ENCODE data around the gene POP7. TPM values are rescaled to one million over a fixed set of nuclear protein-coding genes. Genes with fewer than 3 reads are reported as not detected.
A peak's percentile ranks its signal among the peaks of the same experiment; 100 is the strongest.
"Not testable (repeated sequence)": the region's sequence is repeated elsewhere in the genome, so short reads cannot be mapped to it uniquely, and the experiment has no call there.

The POP7 gene
- total RNA-seq, 2 experiments from 2014 or later: 23.2 to 29.6 TPM

DNA sequence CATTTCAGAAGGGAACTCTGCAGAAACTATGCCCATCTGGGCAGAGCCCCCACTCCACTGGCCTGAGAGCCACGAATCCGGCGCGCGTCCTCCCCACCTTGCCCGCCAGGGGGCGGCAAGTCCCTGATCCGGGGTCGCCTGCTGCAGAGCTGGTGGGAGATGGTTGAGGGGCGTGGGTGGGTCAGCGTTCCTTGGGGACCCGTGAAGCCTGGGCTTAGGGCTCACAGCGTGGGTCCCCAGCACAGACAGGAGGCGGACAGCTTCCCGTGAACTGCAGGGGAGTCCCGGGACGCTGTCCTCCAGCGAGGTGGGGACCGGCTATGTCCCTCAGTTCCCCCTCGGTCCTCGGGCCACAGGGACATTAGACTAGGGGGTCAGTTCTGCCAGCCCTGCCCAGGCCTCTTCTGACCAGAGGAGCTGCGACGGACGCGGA lies 585 bp upstream of the POP7 start:
- Mint-ChIP-seq H3K9me3 (no peaks in the 10 kb centered on the region), H3K27me3 (ENCODE audit: low read depth) (peaks cover 4% of the 10 kb centered on the region), H3K4me3 (peak overlapping the region; percentile 96), H3K4me1 (ENCODE audit: low read depth) (peaks cover 15% of the 10 kb centered on the region), H3K27ac (peak overlapping the region; percentile 89), H3K36me3 (ENCODE audit: low read depth) (peaks cover 5% of the 10 kb centered on the region)
- DNase-seq: peak; percentile 84
- CTCF ChIA-PET: interaction anchor here (0.6 to 5.5 kb wide), 41 partner anchors 12 to 418 kb away, joined by 3 to 122 read pairs (median 4); partner anchors contain the start of genes EPO, FBXO24, GIGYF1 and LRCH4
- intact Hi-C loops (cut with micrococcal nuclease): loop anchor here (1.0 to 5.0 kb wide), 8 partner anchors 10 to 277 kb away; partner anchors contain the start of genes FBXO24, LRCH4, MEPCE and MOSPD3

DNA sequence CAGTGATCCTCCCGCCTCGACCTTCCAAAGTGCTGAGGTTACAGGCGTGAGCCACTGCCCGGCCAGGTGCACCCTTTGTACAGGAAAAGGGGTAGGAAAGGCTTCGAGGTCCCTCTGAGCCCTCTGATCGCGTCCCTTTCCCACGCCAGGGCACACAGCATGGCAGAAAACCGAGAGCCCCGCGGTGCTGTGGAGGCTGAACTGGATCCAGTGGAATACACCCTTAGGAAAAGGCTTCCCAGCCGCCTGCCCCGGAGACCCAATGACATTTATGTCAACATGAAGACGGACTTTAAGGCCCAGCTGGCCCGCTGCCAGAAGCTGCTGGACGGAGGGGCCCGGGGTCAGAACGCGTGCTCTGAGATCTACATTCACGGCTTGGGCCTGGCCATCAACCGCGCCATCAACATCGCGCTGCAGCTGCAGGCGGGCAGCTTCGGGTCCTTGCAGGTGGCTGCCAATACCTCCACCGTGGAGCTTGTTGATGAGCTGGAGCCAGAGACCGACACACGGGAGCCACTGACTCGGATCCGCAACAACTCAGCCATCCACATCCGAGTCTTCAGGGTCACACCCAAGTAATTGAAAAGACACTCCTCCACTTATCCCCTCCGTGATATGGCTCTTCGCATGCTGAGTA lies 871 bp downstream of the POP7 start:
- Mint-ChIP-seq H3K9me3 (no peaks in the 10 kb centered on the region), H3K4me3 (peak overlapping the region; percentile 96), H3K4me1 (ENCODE audit: low read depth) (peaks cover 15% of the 10 kb centered on the region), H3K36me3 (ENCODE audit: low read depth) (peaks cover 5% of the 10 kb centered on the region), H3K27ac (peak overlapping the region; percentile 89), H3K27me3 (ENCODE audit: low read depth) (peaks cover 2% of the 10 kb centered on the region)
- CTCF ChIA-PET: interaction anchor here (1.8 to 5.5 kb wide), 2 partner anchors 14 to 181 kb away, joined by 9 to 122 read pairs; partner anchors contain the start of gene GIGYF1
- intact Hi-C loops (cut with micrococcal nuclease): loop anchor here (1.0 to 5.0 kb wide), 2 partner anchors 169 to 229 kb away; partner anchors contain the start of genes SRRT and TSC22D4
- DNase-seq: no peak

DNA sequence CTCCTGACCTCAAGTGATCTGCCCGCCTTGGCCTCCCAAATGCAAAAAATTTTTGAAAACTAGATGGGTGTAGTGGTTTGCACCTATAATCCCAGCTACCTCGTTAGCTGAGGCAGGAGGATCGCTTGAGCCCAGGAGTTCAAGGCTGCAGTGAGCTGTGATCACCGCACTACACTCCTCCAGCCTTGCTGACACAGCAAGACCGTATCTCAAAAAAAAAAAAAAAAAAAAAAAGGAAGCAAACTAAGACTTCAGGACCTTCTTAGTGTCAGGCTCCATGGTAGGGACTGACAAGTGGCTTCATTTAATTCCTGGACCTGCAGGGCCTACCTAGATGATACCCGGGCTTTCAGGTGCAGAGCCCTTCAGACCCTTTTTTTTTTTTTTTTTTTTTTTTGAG lies 2.5 kb downstream of the POP7 start:
- no peak for DNase-seq
- Mint-ChIP-seq H3K4me1 (ENCODE audit: low read depth) (peaks cover 15% of the 10 kb centered on the region), H3K4me3 (no peak overlapping the region), H3K36me3 (ENCODE audit: low read depth) (peaks cover 7% of the 10 kb centered on the region), H3K27ac (no peak overlapping the region), H3K27me3 (ENCODE audit: low read depth) (no peaks in the 10 kb centered on the region), H3K9me3 (no peaks in the 10 kb centered on the region)
- intact Hi-C loops (cut with micrococcal nuclease): loop anchor here (5.0 kb wide), 1 partner anchor 231 kb away; the partner anchor contains the start of gene TSC22D4
- CTCF ChIA-PET: interaction anchor here (0.6 to 5.5 kb wide), 5 partner anchors 9 to 144 kb away, joined by 3 to 122 read pairs (median 5); partner anchors contain the start of genes GIGYF1 and SLC12A9

DNA sequence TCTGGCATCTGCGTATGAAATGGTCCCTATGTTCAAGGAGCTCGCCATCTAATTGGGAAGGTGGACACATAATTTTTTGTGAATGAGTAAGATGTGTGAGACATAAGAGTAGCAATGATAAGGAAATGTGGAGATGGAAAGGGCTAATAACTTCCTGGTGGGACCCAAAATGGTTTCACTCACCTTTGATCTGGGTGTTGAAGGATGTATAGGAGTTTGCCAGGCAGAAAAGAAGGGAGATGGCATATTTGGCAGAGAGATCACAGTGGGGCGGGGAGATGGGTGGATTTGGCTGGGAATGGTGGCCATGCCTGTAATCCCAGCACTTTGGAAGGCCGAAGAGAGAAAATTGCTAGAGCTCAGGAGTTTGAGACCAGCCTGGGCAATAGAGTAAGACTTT lies 4.5 kb downstream of the POP7 start:
- Mint-ChIP-seq H3K4me3 (no peak overlapping the region), H3K27me3 (ENCODE audit: low read depth) (no peaks in the 10 kb centered on the region), H3K27ac (no peak overlapping the region), H3K36me3 (ENCODE audit: low read depth) (peaks cover 7% of the 10 kb centered on the region), H3K9me3 (no peaks in the 10 kb centered on the region), H3K4me1 (ENCODE audit: low read depth) (peaks cover 15% of the 10 kb centered on the region)
- no peak for DNase-seq
- intact Hi-C loops (cut with micrococcal nuclease): no loop called here
- CTCF ChIA-PET: interaction anchor here (1.1 kb wide), 1 partner anchor 15 kb away, joined by 5 read pairs; no protein-coding TSS in a partner anchor

DNA sequence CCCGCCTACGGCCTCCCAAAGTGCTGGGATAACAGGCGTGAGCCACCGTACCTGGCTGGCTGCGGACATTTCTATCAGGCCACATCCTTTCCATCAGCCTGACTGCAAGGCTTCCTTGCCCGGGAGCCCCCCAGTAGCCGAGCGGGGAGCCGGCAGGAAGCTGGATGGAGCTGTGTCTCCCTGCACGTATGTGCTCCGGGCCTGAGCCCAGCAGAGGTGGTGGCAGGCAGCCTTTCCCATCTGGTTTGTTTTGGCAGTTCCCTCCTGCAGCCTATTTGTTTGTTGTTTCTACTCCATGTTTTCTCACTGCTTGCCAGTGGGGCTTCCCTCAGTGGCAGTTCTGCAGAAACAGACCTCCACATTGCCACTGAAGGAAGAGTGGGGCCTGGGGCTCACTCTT lies 5.4 kb downstream of the POP7 start:
- intact Hi-C loops (cut with micrococcal nuclease): no loop called here
- no peak for DNase-seq
- CTCF ChIA-PET: no interaction called here

DNA sequence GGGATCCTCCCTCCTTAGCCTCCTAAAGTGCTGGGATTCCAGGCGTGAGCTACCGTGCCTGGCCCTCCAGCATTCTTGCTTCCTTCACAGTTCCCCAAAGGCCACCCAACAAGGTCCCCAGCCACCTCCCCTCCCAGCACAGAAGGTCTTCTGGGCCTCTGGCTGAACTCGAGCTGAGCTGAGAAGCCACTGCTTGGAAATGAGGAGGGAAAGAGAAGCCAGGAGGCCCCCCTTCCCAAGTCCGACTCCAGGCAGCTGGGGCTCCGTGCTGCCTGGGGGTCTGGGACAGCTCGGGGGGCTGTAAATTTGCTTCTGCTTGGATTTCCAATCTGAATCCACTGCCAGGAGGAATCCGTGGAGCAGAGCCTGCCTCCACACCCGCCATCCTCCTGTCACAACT lies 8.8 kb downstream of the POP7 start:
- H3K27ac Mint-ChIP-seq: no peak overlapping the region
- CTCF ChIA-PET: no interaction called here
- no peak for DNase-seq
- no peaks in the 10 kb centered on the region for H3K4me1 Mint-ChIP-seq (ENCODE audit: low read depth)
- intact Hi-C loops (cut with micrococcal nuclease): no loop called here
- no peaks in the 10 kb centered on the region for H3K9me3 Mint-ChIP-seq
- H3K27me3 Mint-ChIP-seq (ENCODE audit: low read depth): peaks cover 8% of the 10 kb centered on the region
- H3K4me3 Mint-ChIP-seq: no peak overlapping the region
- H3K36me3 Mint-ChIP-seq (ENCODE audit: low read depth): peaks cover 2% of the 10 kb centered on the region

More for the DNA sequence above, 5.4 kb downstream of the POP7 start:
- peaks cover 7% of the 10 kb centered on the region for H3K36me3 Mint-ChIP-seq (ENCODE audit: low read depth)
- H3K9me3 Mint-ChIP-seq: no peaks in the 10 kb centered on the region
- H3K27ac Mint-ChIP-seq: no peak overlapping the region
- H3K4me1 Mint-ChIP-seq (ENCODE audit: low read depth): peaks cover 14% of the 10 kb centered on the region
- H3K27me3 Mint-ChIP-seq (ENCODE audit: low read depth): no peaks in the 10 kb centered on the region
- no peak overlapping the region for H3K4me3 Mint-ChIP-seq

DNA sequence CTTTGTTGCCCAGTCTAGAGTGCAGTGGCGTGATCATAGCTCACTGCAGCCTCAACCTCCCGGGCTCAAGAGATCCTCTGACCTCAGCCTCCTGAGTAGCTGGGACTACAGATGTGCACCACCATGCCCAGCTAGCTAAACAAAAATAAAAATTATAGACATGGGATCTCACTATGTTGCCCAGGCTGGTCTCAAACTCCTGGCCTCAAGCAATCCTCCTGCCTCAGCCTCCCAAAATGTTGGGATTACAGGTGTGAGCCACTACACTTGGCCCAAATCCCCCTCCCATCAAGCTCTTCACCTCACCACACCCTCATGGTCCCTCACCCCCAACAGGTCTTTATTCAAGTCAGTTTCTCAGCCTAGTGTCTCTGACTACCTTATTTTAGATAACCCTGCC lies 11.2 kb downstream of the POP7 start:
- peaks cover 23% of the 10 kb centered on the region for H3K27me3 Mint-ChIP-seq (ENCODE audit: low read depth)
- intact Hi-C loops (cut with micrococcal nuclease); H3K9me3 Mint-ChIP-seq; H3K4me3 Mint-ChIP-seq; H3K27ac Mint-ChIP-seq; H3K4me1 Mint-ChIP-seq (ENCODE audit: low read depth); H3K36me3 Mint-ChIP-seq (ENCODE audit: low read depth); DNase-seq: not testable (repeated sequence)
- CTCF ChIA-PET: interaction anchor here (0.6 to 2.1 kb wide), 3 partner anchors 9 to 52 kb away, joined by 3 to 9 read pairs (median 3); partner anchors contain the start of gene POP7

DNA sequence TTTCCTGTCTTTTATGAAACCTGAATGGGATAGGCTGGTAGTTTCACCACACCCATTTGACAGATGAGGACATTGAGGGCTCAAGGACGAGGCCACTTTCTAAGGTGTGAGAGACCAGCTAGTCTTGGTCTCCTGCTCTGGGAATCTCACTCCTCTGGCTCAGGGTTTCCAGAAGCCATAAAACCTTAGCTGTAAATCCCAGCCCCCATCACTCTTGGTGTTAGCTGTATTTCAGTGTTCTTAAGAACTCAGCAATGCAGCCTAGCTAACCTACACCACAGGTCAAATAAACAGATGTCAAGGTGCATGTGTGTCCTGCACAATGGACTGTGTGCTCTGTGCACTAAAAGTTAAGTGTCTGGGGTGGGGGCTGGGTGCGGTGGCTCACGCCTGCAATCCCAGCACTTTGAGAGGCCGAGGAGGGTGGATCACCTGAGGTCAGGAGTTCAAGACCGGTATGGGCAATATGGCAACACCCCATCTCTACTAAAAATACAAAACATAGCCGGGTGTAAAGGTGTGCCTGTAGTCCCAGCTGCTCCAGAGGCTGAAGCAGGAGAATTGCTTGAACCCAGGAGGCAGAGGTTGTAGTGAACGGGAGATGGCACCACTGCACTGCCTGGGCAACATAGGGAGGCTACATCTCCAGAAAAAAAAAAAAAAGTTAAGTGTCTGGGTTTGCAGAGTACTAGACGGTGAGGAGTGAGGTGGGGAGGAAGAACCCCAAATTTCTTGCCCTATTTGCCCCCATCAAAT lies 13.8 kb downstream of the POP7 start:
- peaks cover 37% of the 10 kb centered on the region for H3K27me3 Mint-ChIP-seq (ENCODE audit: low read depth)
- CTCF ChIA-PET: interaction anchor here (1.8 kb wide), 1 partner anchor 14 kb away, joined by 5 read pairs; the partner anchor contains the start of gene POP7
- no peaks in the 10 kb centered on the region for H3K9me3 Mint-ChIP-seq
- H3K4me3 Mint-ChIP-seq: no peak overlapping the region
- DNase-seq: no peak
- H3K4me1 Mint-ChIP-seq (ENCODE audit: low read depth): no peaks in the 10 kb centered on the region
- intact Hi-C loops (cut with micrococcal nuclease): no loop called here
- H3K27ac Mint-ChIP-seq: no peak overlapping the region
- H3K36me3 Mint-ChIP-seq (ENCODE audit: low read depth): no peaks in the 10 kb centered on the region

DNA sequence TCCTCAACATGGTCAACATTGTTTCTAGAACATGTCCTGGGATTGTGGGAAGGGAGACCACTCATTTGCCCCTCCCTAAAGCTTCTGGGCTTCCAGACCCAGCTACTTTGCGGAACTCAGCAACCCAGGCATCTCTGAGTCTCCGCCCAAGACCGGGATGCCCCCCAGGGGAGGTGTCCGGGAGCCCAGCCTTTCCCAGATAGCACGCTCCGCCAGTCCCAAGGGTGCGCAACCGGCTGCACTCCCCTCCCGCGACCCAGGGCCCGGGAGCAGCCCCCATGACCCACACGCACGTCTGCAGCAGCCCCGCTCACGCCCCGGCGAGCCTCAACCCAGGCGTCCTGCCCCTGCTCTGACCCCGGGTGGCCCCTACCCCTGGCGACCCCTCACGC lies 14.4 kb downstream of the POP7 start, which contains the start of gene EPO:
Gene EPO, plus strand, starts transcription at position 190 of the 392 bp plus-strand sequence. CDS start 513 bp downstream, outside the sequence.
- no peaks in the 10 kb centered on the region for H3K9me3 Mint-ChIP-seq
- H3K27me3 Mint-ChIP-seq (ENCODE audit: low read depth): peaks cover 39% of the 10 kb centered on the region
- CTCF ChIA-PET: interaction anchor here (1.8 kb wide), 1 partner anchor 15 kb away, joined by 5 read pairs; the partner anchor contains the start of gene POP7
- DNase-seq: no peak
- no peak within 1 kb of the TSS for H3K27ac Mint-ChIP-seq
- H3K36me3 Mint-ChIP-seq (ENCODE audit: low read depth): no peaks in the 10 kb centered on the region
- intact Hi-C loops (cut with micrococcal nuclease): no loop called here
- H3K4me3 Mint-ChIP-seq: no peak within 1 kb of the TSS
- peaks cover 2% of the 10 kb centered on the region for H3K4me1 Mint-ChIP-seq (ENCODE audit: low read depth)

DNA sequence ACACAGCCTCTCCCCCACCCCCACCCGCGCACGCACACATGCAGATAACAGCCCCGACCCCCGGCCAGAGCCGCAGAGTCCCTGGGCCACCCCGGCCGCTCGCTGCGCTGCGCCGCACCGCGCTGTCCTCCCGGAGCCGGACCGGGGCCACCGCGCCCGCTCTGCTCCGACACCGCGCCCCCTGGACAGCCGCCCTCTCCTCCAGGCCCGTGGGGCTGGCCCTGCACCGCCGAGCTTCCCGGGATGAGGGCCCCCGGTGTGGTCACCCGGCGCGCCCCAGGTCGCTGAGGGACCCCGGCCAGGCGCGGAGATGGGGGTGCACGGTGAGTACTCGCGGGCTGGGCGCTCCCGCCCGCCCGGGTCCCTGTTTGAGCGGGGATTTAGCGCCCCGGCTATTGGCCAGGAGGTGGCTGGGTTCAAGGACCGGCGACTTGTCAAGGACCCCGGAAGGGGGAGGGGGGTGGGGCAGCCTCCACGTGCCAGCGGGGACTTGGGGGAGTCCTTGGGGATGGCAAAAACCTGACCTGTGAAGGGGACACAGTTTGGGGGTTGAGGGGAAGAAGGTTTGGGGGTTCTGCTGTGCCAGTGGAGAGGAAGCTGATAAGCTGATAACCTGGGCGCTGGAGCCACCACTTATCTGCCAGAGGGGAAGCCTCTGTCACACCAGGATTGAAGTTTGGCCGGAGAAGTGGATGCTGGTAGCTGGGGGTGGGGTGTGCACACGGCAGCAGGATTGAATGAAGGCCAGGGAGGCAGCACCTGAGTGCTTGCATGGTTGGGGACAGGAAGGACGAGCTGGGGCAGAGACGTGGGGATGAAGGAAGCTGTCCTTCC lies 15.0 kb downstream of the POP7 start:
- H3K4me3 Mint-ChIP-seq: no peak overlapping the region
- H3K36me3 Mint-ChIP-seq (ENCODE audit: low read depth): no peaks in the 10 kb centered on the region
- no peak for DNase-seq
- CTCF ChIA-PET: interaction anchor here (0.6 to 5.8 kb wide), 3 partner anchors 12 to 270 kb away, joined by 3 to 52 read pairs (median 4); partner anchors contain the start of gene POP7
- intact Hi-C loops (cut with micrococcal nuclease): no loop called here
- peaks cover 3% of the 10 kb centered on the region for H3K4me1 Mint-ChIP-seq (ENCODE audit: low read depth)
- H3K27me3 Mint-ChIP-seq (ENCODE audit: low read depth): peaks cover 39% of the 10 kb centered on the region
- H3K27ac Mint-ChIP-seq: no peak overlapping the region
- no peaks in the 10 kb centered on the region for H3K9me3 Mint-ChIP-seq

DNA sequence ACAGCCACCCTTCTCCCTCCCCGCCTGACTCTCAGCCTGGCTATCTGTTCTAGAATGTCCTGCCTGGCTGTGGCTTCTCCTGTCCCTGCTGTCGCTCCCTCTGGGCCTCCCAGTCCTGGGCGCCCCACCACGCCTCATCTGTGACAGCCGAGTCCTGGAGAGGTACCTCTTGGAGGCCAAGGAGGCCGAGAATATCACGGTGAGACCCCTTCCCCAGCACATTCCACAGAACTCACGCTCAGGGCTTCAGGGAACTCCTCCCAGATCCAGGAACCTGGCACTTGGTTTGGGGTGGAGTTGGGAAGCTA lies 15.5 kb downstream of the POP7 start:
- no peaks in the 10 kb centered on the region for H3K9me3 Mint-ChIP-seq
- H3K27me3 Mint-ChIP-seq (ENCODE audit: low read depth): peaks cover 39% of the 10 kb centered on the region
- intact Hi-C loops (cut with micrococcal nuclease): no loop called here
- peaks cover 3% of the 10 kb centered on the region for H3K4me1 Mint-ChIP-seq (ENCODE audit: low read depth)
- CTCF ChIA-PET: interaction anchor here (0.6 to 5.8 kb wide), 2 partner anchors 11 to 17 kb away, joined by 4 to 52 read pairs; partner anchors contain the start of gene POP7
- no peak overlapping the region for H3K27ac Mint-ChIP-seq
- DNase-seq: no peak
- H3K4me3 Mint-ChIP-seq: no peak overlapping the region
- H3K36me3 Mint-ChIP-seq (ENCODE audit: low read depth): no peaks in the 10 kb centered on the region

Data from activated naive CD4-positive, alpha-beta T cell treated with anti-CD3 and anti-CD28 coated beads for 36 hours (primary cell).